Germinal center (tissue), 1 donor: ENCODE results near the gene TKT.

Source experiments
- DNase-seq: peaks from one replicate; pipeline ENCODE4 v3.0.0; 2012; ENCODE audit warnings: mixed read lengths, low spot score

TKT gene

DNA sequence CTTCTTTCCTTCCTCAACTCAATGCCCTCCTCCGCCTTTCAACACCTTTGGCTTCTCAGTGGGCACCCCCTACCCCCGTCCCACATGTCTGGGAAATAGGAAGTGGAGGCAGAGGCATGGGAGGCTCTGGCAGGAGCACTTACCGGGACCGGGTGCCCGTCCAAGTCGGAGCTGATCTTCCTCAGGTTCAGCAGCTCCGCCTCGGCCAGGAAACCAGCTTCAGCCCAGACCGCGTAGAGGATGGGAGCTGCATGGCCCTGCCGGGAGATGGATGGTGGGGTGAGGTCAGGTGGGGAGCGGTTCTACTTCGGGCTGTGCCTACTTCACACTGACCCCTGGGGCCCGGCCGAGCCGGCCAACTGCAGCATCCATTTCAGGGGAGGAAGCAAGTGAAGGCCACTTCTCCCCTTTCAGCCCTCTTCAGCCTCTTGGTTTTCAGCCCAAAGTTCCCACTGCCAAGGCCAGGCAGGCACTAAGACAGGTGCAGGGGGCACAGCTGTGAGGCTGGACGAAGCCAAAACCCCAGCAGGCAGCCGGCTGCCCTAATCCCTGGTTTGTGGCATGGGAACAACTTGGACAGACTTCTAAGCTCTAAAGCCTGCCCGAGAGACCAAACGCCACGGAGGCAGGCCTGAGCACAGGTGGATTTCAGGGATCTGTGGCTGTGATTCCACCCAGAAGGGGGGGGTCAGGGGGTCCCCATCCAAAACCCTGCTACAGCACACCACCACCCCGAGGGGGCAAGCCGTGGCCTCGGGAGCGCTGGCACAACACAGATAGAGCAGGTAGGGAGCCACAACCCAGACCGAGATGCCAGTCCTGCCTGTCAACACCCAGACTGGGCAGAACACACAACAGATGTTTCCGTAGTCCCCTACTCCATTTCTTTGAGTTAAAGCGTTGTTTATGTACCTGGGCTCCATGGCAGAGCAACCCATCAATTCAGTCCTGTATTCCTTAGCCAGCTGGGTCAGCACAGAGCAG lies 14.5 kb downstream of the TKT start:
- no peak for DNase-seq

DNA sequence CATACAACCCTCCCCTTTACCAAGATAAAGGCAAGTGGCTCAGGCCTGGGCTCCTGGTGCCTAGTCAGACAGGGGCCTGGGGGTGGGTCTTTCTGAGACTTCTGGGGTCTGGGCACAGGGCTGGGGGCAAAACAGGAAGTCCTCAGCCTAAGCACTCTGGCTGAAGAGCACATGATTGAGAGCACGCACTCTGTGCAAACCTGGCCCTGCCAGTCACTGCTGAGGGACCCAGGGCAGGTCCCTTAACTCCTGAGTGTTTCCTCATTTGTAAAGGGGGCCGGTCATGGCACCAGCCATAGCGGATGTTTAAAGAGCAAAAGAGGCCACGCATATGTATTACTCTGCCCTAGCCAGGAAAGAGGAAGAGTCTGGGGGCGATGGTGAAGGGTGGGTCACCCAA lies 16.0 kb downstream of the TKT start:
- no peak for DNase-seq

DNA sequence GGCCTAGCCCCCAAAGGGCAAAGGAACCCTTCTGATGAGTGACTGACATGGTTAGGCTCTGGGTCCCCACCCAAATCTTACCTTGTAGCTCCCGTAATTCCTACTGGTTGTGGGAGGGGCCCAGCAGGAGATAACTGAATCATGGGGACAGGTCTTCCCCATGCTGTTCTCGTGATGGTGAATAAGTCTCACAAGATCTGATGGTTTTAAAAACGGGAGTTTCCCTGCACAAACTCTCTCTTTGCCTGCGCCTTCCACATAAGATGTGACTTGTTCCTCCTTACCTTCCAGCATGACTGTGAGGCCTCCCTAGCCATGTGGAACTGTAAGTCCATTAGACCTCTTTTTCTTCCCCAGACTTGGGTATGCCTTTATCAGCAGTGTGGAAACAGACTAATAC lies 16.9 kb downstream of the TKT start:
- no peak for DNase-seq

GRCh38 chr3:53238051-53238850 lies 17.6 kb downstream of the TKT start:
- no peak for DNase-seq

DNA sequence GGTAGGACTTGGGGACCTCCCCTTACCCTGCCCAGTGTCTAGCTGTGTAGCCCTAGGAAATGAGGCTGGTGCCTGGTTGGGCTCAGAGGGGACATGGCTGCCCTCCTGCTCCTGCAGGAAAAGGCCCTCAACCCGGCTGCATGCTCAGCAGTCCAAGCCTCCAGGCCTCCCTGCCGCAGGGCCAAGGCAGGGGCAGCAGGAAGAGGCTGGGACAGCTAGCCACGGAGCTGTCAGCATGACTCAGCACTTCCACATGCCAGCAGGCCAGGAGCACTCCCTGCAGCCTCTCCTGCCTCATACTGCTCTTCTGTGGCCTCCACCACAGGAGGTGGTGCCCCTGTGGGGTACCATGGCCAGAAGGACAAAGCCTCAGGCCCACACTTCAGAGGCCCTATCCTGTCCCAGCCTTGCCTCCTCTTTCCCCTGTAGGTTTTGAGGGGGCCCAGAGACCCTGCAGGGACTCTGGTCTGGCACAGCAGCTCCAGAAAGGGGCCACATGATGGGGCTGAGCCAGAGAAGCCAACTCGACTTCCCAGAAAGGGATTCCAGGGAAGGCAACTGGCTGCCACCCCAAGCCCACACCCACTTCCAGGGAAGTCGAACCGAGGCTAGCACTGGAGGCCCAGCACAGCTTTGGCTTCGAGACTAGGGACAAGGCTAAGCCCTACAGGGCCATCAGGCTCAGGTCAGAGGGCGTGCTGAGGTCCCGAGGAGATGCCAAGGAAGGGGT lies 19.5 kb downstream of the TKT start:
- DNase-seq: no peak

DNA sequence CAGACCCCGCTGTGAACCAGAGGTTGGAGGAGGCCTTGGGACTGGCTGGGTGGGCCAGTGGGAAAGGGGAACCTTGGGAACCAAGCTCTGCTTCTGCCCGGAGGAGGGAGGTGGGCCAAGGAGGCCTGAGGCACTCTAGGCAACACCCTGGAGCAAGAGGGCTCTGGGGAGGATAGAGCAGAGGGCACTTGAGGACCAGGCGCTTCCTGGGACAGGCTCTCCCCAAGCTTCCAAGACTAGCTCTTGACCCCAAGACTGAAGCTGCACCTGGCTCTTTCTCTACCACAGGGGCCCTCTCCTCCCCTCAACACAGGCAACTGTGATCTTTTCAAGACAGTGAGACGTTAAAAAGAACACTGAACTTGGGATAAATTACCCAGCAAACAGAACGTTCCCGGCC lies 20.3 kb downstream of the TKT start:
- no peak for DNase-seq

DNA sequence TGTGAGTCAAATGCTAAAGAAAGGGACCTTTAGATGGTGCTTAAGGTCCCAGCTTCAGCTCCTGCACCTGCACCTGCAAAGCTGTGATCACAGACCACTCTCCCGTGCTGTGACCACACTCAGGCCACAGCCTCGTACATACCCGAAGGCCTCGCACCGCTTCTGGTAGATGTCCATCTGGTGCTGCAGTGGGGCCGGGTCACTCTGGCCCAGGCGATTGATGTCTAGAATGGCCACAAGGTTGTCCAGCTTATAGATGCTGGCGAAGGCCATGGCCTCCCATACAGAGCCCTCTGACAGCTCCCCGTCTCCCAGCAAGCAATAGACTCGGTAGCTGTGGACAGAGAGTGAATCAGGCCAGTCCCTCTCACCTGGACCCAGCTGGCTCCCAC lies 21.0 kb downstream of the TKT start:
- DNase-seq: no peak

- DNase-seq: no peak
Measured at GRCh38 chr3:53234130-53234840, 21.5 kb downstream of the TKT start.

- DNase-seq: no peak
Measured at GRCh38 chr3:53232641-53233377, 23.0 kb downstream of the TKT start.

DNA sequence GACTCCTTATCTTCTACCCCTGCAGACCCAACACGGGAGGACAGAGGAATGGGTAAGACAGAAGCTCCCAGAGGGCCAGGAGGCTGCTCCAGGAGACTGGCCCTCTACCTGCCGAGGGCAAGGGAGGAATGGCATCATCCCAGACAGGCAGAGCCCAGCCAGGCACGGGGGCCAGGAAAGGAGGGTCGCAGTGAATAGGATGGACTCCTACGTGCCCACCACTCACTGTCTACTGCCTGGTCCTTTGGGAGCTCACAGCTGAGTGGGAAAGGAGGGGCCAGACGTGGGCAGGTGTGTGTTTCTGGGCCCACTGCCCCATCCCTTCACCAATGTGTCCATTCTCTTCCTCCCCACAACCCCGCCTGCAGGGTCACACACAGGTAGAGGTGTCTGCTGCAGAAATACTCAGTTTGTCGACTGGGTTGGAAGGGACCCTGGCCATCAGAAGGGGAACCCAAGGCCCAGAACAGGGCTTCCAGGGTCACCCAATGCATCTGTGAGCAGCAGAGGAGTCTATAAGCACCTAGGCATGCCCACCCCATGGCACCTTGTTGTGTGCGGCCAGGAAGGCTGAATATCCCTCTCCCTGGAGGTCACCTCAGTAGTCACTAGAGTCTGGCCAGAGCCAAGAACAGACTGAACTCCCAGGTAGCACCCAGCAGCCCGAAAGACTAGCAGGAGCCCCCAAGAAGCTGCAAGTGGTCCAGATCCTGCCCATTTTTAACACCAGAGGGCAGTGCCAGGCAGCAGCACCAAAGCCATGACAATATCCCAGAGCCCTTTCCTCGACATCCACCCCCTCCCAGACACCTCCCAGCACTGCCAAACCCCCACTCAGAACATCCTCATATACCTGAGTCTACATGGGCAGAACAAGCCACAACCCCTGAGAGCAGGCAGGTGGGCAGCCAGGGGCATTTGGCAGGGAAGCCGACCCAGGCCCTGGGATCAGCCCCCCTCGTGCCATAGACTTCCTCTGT lies 24.0 kb downstream of the TKT start:
- DNase-seq: no peak

DNA sequence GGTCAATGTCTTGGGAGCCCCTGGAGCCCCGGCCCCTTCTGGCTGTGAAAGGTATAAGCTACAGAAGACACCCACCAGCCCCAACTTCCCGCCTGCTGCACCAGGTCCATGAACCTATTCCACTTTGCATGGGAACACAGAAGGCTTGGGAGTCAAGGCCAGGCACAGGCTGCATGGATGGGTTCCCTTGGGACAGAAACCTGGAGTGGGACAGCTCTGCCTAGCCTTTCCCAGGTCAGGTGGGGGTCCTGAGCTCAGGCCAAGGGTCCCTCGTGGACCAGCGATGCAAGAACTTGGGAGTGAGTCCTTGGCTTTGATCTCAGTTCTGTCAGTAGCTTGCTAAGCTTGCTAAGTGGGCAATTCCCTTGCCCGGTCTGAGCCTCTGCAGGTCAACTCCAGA lies 25.0 kb downstream of the TKT start:
- DNase-seq: no peak

GRCh38 chr3:53230041-53230621 lies 25.7 kb downstream of the TKT start:
- no peak for DNase-seq

- no peak for DNase-seq
Measured at GRCh38 chr3:53229606-53230005, 26.2 kb downstream of the TKT start.

- no peak for DNase-seq
Measured at GRCh38 chr3:53229171-53229570, 26.7 kb downstream of the TKT start.

- DNase-seq: no peak
Measured at GRCh38 chr3:53227993-53228885, 27.6 kb downstream of the TKT start.

DNA sequence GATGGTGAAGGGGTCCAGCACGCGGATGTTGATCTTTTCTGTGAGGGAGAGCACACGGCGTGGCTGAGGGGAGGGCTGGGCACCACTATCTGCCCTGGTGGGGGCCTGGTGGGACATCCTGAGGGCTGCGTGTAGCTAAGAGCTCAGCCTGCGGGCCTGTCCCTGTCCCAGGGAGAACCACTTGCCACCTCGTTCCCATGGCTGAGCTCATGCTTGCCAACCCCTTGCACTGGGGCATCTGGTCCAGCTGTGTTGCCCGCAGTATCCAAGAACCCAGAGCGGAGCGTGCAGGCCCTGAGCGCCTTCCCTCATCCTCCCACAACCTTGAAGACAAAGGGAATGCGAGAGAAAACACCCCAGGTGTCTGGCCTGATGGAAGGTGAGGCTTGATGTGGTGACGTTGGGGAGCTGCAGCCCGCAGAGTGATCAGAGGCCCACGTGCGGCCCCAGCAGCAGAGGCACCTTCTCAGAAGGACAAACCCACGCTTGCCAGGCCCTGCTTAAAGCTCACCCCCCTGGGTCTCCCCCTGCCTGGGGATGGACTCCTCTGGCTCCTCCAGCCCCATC lies 28.9 kb downstream of the TKT start:
- no peak for DNase-seq

- no peak for DNase-seq
Measured at GRCh38 chr3:53226142-53226840, 29.5 kb downstream of the TKT start.
